ENCODE results near the gene CTRB1.
"Not testable (repeated sequence)": the region's sequence is repeated elsewhere in the genome, so short reads cannot be mapped to it uniquely, and the experiment has no call there.

CTRB1 gene

DNA sequence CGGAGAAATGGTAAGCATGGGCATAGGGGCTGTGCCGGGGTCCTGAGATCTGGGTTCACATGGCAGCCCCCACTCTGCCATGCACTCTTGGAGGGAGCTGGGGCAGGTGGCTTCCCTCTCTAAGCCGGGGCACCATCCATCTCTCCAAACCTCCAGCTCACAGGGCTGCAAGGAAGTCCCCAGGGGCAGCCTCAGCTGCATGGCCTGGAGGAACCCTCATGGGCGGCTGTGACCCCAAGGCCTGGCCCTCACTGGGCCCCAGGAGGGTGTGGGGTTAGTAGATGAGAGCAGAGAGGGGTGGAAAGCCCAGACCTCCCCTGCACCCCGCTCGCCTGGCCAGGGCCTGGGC lies 14.4 kb upstream of the CTRB1 start:
- DNase-seq (ENCODE audit: low spot score): no peak

DNA sequence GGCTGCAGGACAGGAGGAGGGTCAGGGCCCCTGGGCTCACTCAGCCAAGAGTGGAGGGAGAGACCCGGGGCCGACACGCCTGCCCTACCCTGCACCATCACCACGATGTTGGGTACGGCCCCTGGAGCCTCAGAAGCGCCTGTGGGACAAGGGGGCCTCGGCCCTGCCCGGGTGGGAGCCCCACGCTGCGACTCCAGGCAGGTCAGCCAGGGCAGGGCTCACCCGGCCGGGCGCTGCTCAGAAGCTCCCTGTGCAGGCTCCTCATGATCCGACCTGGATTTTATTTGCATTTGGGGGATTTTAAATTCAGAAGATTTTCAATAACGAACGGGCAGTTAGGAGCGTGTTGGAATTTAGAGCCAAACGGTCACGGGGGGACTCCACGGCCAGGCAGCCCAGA lies 13.9 kb upstream of the CTRB1 start:
- not testable (repeated sequence) for DNase-seq (ENCODE audit: low spot score)

DNA sequence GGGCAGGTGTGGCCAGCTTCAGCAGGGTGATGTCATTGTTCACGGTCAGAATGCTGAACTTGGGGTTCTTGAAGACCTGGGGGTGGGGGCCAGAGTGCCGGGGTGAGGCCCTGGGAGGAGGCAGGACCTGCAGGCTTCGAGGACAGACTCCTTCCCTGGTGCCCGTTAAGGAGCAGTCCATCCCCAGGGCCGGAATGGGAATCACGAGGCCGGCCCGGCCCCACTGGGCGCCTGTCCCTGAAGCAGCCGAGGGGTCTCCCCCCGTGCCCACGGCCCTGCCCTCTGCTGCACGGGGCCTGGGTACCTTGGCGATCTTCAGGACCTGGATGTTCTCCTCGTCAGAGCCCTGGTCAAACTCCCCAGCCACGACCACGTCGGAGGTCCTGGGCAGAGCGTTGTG lies 13.3 kb upstream of the CTRB1 start:
- not testable (repeated sequence) for DNase-seq (ENCODE audit: low spot score)

DNA sequence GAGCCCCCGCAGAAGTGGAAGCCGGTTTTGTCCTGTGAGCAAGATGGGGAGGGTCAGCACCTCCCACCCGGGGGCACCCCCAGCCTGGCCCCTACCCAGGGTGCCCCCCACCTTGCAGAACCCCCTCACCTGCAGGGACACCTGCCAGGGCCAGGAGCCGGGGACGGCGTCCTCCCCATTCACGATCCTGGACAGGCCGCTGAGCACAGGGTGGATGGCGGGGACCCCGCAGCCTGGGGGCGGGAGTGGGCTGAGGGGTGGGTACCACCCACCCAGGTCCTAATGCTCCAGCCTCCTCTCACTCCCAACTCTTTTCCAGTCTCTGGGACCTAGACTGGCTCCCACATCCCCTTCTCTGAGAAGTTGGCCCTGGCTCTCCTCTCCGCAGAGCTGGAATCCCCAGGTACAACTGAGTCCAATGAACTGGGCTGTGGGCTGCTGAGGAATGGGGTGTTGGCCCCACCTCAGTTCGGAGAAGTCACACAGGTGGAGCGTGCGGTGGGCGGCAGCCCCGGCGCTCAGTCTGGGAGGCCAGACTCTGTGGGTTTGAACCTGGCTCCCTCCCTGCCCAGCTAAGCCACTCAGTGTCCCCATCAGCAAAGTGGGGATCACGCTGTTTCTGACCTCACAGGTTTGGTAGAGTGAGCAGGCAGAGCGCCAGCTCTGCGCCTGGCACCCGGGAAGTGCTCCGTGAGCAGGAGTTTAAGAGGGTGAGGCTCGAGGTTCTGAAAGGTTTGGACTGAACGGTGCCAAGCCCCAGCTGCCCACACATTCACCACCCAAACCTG lies 12.6 kb upstream of the CTRB1 start:
- not testable (repeated sequence) for DNase-seq (ENCODE audit: low spot score)

DNA sequence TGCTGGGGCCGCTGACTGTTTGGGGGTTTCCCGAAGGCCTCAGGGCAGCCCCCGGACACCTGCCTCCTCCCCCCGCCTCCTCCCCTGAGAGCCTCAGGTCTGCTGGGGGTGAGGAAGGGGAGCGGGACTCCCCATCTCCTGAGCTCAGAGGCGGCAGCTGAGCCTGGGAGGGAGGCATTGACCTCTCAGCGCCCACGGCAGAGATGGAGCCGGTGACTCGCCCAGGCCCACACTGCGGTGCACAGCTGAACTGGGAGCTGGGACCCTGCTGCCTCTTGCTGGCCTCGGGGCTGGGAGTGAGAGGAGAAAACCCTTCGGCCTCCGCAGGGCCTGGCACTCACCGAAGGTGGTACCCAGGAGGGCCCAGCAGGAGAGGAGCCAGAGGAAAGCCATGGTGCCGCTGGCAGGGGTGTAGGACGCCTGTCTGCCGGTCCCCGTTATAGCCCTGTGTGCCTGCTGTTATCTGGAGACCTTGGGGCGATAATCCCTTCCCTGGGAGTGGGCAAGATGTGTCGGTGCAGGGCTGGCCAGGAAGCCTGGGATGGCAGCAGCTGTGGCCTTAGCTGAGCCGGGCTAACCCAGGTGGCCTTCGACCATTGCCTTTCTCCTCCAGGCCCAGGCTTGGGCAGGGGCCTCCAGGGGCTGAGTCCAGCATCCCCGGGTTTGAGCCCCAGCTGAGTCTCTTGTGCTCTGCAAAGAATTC lies 11.9 kb upstream of the CTRB1 start, which contains the start of gene CTRB2:
Gene CTRB2, minus strand, starts transcription at position 413 of the 703 bp plus-strand sequence. Its CDS starts 20 bp downstream, at position 393.
- DNase-seq (ENCODE audit: low spot score): no peak

DNA sequence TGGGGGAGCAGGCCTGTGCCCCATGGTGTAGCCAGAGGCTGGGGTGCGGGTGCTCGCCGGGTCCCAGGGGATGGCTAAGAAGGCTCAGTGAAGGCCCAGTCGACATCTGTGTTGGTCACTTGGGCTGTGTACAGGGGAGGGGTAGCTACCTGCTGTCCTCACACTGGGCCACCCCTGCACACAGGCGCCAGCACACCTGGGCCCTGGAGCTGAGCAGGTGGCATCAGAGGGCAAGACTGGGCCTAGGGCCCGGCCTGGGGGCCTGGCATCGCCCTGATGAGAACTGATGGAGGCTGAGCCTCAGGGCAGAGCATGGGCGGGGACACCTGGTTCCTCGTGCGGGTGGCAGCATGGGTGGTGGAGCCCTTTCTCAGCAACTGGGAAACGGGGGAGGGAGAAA lies 11.0 kb upstream of the CTRB1 start:
- DNase-seq (ENCODE audit: low spot score): no peak

DNA sequence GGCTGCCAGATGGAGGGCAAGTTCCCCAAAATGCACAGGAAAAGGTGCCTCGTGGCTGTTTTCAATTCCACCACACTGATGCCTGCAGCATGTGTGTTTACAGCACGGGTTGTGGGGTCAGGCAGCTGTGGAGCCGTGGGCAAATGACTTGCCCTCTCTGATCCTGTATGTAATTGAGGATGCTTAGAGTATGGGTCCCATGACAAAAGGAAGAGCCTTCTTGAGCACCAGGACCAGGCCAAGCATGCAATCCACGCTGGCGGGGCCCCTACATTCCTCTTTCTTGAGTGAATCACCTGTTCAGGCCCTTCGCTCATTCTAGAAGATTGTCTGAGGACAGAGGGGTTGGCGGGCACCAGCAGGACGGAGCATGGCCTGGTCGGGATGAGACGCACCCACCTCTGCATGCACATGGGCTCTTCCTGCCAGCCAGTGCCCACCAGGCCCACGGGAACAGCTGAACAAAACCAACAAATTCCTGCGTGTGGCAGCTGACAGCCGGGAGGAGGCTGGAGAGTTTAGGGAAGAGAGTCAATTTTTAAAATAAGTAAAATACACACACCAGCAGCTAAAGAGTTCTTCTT lies 10.5 kb upstream of the CTRB1 start:
- DNase-seq (ENCODE audit: low spot score): no peak

DNA sequence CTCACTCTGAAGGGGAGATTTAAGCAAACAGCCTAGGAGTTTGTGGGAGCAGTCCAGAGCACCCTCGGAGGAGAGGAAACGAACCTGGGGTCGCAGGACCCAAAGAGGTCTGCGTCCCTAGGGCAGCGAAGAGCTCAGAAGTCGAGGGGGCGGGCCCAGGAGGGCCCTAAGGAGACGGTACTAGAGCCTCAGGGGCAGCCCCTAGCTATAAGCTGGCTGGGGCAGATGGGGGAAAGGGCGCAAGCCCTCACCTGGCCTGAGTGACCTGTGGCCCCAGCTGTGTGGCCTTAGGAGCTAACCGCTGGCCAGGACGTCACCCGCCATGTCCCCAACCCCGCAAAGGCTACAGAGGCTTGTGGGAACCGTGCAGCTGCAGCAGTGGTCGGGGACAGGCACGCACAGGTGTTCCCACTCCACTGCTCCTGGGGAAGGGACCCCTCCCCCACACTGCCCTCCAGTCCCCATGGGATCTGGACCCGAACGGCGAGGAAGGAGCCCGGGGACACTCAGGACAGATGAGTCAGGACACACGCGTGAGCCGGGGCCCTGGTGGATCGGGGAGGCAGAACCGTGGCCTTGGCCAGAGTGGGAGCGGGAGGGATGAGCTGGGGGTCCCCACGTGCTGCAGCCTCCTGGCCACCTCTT lies 9.8 kb upstream of the CTRB1 start:
- no peak for DNase-seq (ENCODE audit: low spot score)

DNA sequence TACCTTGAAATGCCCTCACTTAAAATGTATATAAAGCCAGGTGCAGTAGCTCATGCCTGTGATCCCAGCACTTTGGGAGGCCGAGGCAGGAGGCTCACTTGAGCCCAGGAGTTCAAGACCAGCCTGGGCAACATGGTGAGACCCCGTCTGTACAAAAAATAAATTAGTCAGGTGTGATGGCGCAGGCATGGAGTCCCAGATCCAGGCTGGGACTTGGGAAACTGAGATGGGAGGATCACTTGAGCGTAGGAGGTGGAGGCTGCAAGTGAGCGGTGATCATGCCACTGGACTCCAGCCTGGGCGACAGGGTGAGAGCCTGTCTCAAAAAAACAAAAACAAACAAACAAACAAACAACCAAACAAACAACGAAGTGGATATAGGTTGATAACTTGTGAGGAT lies 9.3 kb upstream of the CTRB1 start:
- not testable (repeated sequence) for DNase-seq (ENCODE audit: low spot score)

DNA sequence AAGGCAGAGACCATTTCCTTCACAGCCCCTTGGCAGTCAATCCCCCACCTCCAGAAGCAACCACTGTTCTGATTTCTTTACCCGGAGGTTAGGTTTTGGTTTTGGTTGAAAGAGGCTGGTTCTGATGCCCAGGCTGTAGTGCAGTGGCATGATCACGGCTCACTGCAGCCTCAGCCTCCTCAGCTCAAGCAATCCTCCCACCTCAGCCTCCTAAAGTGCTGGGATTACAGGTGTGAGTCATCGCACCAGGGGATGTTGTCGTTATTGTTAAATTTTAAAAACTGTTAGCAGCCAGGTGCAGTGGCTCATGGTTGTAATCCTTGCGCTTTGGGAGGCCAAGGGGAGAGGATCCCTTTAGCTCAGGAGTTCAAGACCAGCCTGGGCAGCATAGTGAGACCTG lies 8.8 kb upstream of the CTRB1 start:
- DNase-seq (ENCODE audit: low spot score): no peak

DNA sequence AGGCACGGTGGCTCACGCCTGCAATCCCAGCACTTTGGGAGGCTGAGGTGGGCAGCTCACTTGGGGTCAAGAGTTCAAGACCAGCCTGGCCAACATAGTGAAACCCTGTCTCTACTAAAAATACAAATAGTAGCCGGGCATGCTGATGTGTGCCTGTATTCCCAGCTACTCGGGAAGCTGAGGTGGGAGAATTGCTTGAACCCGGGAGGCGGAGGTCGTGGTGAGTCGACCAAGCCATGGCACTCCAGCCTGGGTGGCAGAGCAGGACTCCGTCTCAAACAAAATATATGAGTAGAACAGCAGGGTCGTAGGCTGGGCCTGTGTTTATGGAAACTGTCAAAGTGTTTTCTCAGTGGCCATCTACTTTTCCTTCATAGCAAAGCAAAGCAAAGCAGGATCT lies 7.5 kb upstream of the CTRB1 start:
- not testable (repeated sequence) for DNase-seq (ENCODE audit: low spot score)

DNA sequence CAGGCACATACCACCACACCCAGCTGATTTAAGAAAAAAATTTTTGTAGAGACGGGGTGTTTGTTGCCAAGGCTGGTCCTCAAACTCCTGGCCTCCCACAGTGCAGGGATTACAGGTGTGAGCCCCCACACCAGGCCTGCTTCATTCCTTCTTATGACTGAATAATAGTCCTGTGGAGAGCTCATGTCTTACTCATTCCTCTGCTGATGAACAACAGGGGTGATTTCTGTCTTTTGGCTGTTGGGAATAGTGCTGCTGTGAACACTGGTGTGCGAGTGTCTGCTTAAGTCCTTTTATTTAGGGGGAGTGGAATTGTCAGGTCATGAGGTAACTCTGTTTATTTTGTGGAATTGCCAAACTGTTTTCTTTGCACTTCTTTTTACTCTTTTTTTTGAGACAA lies 2.7 kb upstream of the CTRB1 start:
- DNase-seq (ENCODE audit: low spot score): no peak

DNA sequence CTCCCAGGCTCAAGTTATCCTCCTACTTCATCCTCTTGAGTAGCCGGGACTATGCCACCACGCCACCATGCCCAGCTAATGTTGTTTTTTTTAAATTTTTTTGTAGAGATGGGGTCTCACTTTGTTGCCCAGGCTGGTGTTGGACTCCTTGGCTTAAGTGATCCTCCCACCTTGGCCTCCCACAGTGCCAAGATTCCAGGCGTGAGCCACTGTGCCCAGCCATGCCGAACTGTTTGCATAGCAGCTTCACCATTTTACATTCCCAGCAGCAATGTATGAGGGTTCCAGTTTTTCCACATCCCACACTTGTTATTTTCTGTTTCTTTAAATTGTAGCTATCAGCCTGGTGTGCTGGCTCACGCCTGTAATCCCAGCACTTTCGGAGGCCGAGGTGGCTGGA lies 2.2 kb upstream of the CTRB1 start:
- no peak for DNase-seq (ENCODE audit: low spot score)

DNA sequence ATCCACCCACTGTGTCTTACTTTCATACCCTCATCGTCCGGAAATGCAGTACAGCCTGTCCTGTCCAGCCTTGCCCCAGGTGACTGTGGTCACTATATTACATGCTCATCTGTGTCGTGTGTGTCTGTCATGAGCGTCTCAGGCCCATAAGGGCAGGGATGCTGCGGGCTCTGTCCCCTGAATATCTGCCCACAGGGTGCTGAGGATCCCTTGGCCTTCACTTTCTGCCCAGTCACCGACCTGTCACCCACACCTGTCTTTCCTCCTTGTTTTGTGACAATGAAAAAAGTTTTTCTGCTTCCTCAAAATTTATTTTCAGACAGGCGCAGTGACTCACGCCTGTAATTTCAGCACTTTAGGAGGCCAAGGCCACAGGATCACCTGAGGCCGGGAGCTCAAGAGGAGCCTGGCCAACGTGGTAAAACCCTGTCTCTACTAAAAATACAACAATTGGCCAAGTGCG lies 1.4 kb upstream of the CTRB1 start:
- DNase-seq (ENCODE audit: low spot score): peak; percentile 6

DNA sequence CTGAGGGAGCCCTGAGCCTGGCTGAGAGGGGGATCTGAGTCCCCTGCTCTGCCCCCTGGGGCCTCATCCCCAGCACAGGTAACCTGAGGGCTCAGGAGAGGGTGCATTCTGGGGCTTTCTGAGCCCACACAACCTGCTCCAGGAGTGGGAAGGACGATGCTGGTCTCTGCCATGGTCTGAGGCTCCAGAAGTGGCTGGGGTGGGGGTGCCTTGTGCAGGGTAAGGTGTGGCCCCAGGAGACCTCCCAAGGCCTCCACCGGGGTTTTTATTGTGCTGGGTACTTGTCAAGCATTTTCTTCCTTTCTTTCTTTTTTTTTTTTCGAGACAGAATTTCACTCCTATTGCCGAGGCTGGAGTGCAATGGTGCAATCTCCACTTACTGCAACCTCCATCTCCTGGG lies 300 bp downstream of the CTRB1 start:
- no peak for DNase-seq (ENCODE audit: low spot score)

DNA sequence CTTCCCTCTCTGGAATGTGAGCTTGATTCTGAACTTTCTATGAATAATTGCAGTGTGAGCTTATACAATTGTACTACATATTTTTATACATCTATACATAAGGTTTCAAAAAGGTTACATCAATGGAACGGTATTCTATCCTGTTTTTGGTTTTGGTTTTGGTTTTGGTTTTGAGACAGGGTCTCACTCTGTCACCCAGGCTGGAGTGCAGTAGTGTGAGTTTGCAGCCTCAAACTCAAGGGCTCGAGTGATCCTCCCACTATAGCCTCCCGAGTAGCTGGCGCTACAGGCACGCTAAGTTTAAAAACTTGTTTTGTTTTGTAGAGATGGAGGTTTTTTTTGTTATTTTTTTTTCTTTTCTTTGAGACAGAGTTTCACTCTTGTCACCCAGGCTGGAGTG lies 1.1 kb downstream of the CTRB1 start:
- DNase-seq (ENCODE audit: low spot score): no peak

DNA sequence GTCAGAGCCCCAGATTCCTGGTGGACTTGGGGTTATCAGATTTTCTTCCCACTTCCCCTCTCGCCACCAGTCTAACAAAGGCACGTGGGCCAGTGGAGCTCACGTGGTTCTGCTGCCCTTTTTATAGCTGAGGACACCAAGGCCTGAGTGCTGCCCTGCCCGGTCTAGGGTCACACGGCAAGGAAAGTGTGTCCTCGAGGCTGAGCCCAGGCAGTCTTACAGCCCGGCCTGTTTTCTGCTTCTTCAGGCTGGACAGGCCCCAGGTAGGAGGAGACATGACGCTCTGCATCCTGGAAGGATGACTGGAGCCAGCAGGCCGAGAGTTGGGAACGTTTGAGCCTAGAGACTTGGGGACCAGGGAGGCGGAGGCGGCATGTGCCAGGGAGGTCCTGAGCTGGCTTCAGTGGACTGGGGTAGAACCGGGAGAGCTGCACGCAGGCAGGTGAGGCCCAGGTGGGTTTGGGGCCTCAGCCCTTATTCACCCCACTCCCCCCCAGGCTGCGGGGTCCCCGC lies 3.5 kb downstream of the CTRB1 start:
- DNase-seq (ENCODE audit: low spot score): no peak

DNA sequence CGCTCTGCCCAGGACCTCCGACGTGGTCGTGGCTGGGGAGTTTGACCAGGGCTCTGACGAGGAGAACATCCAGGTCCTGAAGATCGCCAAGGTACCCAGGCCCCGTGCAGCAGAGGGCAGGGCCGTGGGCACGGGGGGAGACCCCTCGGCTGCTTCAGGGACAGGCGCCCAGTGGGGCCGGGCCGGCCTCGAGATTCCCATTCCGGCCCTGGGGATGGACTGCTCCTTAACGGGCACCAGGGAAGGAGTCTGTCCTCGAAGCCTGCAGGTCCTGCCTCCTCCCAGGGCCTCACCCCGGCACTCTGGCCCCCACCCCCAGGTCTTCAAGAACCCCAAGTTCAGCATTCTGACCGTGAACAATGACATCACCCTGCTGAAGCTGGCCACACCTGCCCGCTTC lies 4.3 kb downstream of the CTRB1 start:
- DNase-seq (ENCODE audit: low spot score): not testable (repeated sequence)

DNA sequence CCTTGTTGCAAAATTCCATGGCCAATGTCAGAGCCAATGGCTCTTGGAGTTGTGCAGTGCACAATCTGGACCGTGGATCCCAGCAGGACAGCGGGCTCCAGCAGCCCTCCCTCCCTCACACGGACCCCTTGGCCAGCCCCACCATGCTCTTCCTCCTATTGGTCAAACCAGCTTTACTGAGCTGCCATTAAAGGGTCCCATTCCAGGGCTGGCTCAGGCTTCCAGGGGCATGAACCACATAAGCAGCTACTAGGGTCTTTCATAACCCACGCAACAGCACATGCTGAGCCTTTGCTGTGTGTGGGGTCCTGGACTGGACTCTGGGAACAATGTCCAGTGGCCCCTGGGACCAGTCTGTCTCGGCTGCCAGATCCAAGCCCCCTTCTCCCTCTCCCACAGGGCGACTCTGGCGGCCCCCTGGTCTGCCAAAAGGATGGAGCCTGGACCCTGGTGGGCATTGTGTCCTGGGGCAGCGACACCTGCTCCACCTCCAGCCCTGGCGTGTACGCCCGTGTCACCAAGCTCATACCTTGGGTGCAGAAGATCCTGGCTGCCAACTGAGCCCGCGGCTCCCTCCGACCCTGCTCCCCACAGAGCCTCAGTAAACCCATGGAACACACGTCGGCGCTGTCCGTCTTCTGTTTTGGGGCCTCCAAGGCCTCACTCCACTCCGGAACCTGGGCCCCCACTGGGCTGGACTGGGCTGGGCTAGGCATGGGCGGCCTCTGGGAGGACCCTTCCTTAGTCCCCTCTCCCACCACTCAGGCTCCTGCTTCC lies 5.7 kb downstream of the CTRB1 start:
- DNase-seq (ENCODE audit: low spot score): no peak

DNA sequence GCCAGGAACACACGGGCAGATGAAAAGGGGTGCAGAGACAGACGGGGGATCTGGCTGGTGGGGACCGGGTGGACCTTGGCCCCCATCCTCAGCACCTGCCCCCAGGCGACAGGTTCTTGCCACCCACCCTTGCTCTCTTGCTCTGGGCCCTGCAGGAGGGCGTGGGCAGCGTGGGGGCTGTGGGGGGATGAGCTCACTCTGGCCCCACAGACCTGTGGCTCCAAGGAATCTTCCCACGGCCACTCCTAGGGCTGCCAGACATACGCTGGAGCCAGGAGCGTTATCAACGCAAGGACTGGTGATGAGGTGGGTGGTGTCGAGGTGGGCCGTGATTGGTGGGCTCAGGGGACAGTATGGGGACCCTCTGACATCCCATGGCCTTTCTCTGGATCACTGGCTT lies 6.3 kb downstream of the CTRB1 start:
- no peak for DNase-seq (ENCODE audit: low spot score)

DNA sequence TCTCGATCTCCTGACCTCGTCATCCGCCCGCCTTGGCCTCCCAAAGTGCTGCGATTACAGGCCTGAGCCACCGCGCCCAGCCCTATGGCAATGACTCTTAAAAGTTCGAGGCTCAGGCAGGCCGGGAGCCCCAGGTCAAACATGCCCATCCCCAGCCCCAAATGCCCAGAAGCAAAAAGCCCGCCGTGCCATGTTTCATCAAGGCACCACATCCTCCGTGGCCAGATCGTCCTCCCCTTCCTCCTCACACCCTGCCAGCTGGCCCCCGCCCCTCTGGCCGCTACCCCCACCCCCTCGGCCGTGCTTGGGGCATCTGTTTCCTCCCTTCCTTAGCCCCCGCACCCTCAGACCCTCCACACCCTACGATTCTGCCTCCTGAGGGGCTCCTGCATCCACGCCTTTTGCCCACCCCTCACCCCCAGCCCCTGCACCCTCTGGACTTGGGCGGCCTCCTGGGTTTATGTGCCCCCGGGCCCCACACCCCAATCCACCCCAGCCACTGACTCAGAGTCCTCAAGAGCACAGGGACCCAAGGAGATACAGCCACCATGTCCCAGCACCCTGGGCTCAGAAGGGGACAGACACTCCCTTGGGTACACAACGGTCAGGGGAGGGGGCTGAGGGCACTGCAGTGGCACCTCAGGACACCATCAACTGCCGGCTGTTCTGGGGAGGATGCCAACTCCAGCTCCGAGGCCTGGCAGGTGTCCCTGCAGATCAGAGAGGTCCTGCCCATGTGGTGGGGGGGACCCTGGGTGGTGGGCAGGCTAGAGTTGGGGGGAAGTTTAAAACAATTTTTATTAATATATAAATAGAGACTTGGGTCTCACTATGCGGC lies 7.1 kb downstream of the CTRB1 start:
- no peak for DNase-seq (ENCODE audit: low spot score)

Data from D341Med (cell line).